K562 (cell line): Measurements from ENCODE around the gene GPT2. TPM values are rescaled to one million over a fixed set of nuclear protein-coding genes. Genes with fewer than 3 reads are reported as not detected.
A peak's percentile ranks its signal among the peaks of the same experiment; 100 is the strongest.

ENCODE experiments used
- EGR1 ChIP-seq: fragments of 450-650 bp; conservative IDR thresholded peaks from 2 replicates; pipeline ENCODE4 v1.6.1; 2017; ENCODE audit warnings: mild to moderate bottlenecking
- ESRRA ChIP-seq: fragments of 450-650 bp; IDR thresholded peaks from 2 replicates; pipeline ENCODE4 v1.6.1; 2014; ENCODE audit warnings: low read depth, mild to moderate bottlenecking, moderate library complexity, borderline replicate concordance
- GTF3C2 ChIP-seq: IDR thresholded peaks from 3 replicates; pipeline ENCODE4 v1.6.1; 2011; ENCODE audit warnings: borderline replicate concordance, mild to moderate bottlenecking, moderate library complexity; ENCODE audit not compliant: insufficient read length; ENCODE audit errors: extremely low read depth
- L3MBTL2 ChIP-seq: fragments of 450-650 bp; IDR thresholded peaks from 2 replicates; pipeline ENCODE4 v1.6.1; 2016; ENCODE audit warnings: mild to moderate bottlenecking, moderate library complexity
- MAFF ChIP-seq: IDR thresholded peaks from 2 replicates; pipeline ENCODE4 v1.6.1; 2012; ENCODE audit warnings: low read length, improper control_type of control experiment
- MGA ChIP-seq: fragments of 450-650 bp; IDR thresholded peaks from 2 replicates; pipeline ENCODE4 v1.6.1; 2016; ENCODE audit warnings: mild to moderate bottlenecking, moderate library complexity
- NR0B1 ChIP-seq: fragments of 450-650 bp; IDR thresholded peaks from one replicate; pipeline ENCODE4 v1.6.1; 2018; ENCODE audit warnings: mild to moderate bottlenecking, moderate library complexity; ENCODE audit not compliant: partially characterized antibody
- NR2F6 ChIP-seq: fragments of 450-650 bp; formaldehyde crosslinking; IDR thresholded peaks from 2 replicates; pipeline ENCODE4 v1.4.0; 2020; ENCODE audit warnings: mild to moderate bottlenecking
- PKNOX1 ChIP-seq: fragments of 450-650 bp; IDR thresholded peaks from 2 replicates; pipeline ENCODE4 v1.6.1; 2016
- TARDBP ChIP-seq: fragments of 450-650 bp; IDR thresholded peaks from 2 replicates; pipeline ENCODE4 v1.6.1; 2016
- polyA plus RNA-seq, 8 experiments: library from polyadenylated mRNA; depleted of rRNA in 4 of 8; stranded (reverse) in 5 of 8; unstranded in 3 of 8; fragments of >200 nt; fragmentation: Nextera tagmentation in 2 of 8; fragmentation: Illumina TruSeq in 1 of 8; extraction: Ambion mirVana in 2 of 8; extraction: Trizol in 1 of 8; gene quantifications; 2 replicates each; pipeline versions ENCODE4 v1.2.1 to v1.2.3, GENCODE V29; 2011 to 2014; ENCODE audit warnings: inconsistent platforms in 1 of 8, missing spikeins in 1 of 8
- total RNA-seq, 7 experiments: library from RNA; depleted of rRNA in 6 of 7; stranded (reverse); fragments of >200 nt in 6 of 7; fragmentation: Illumina TruSeq in 2 of 7; extraction: Trizol in 2 of 7; gene quantifications; 2 replicates each; pipeline versions ENCODE4 v1.2.1 to v1.2.3, GENCODE V29; 2011 to 2021; ENCODE audit warnings: low replicate concordance in 1 of 7

The GPT2 gene
- total and polyA plus RNA-seq, 9 of the 15 experiments (the other 6 are each of a cell fraction or from before 2014, with no cell fraction given): 0.79 to 14.4 (median 5.8) TPM

GRCh38 chr16:46882304-46882939 is 1.7 kb upstream of the GPT2 start (continued):
- TF ChIP-seq NR0B1 (no peak), MGA (peak; percentile 14; the same call in 1 of the 2 replicates), EGR1 (peak; percentile 28; the same call in 1 of the 2 replicates), TARDBP (no peak), L3MBTL2 (0 out of 2 replicates have a peak, but pooled peaks have one; percentile 26), ESRRA (peak; percentile 89), MAFF (no peak), PKNOX1 (peak; percentile 59), GTF3C2 (no peak), NR2F6 (CRISPR knock-in tag) (no peak)
